ENCODE data around the gene RBL1. TPM values are rescaled to one million over a fixed set of nuclear protein-coding genes. Genes with fewer than 3 reads are reported as not detected.

Gene RBL1
- total and polyA plus RNA-seq, 2 of the 4 experiments (the other 2 are of a cell fraction), result 3.3 to 7.5 TPM

- Histone ChIP-seq H3K4ac (ENCODE audit: low read depth, low read length) (no peak overlapping the region), H4K5ac (ENCODE audit: low read depth, low read length) (no peak overlapping the region), H3K56ac (ENCODE audit: extremely low read depth, insufficient read depth, low read length) (no peak overlapping the region), H4K91ac (ENCODE audit: insufficient read depth, low read depth, low read length) (no peak overlapping the region), H2BK120ac (ENCODE audit: low read depth, low read length) (no peak overlapping the region), H3K27me3 (ENCODE audit: control insufficient read depth, insufficient read depth, low read length) (no peaks in the 10 kb centered on the region), H3K18ac (ENCODE audit: low read depth, low read length) (no peak overlapping the region), H2AK9ac (replicated peaks; ENCODE audit: low read depth, low read length, poor library complexity) (no peak overlapping the region), H3K9me1 (ENCODE audit: insufficient read depth, low read length) (no peaks in the 10 kb centered on the region), H2BK15ac (ENCODE audit: low read depth, low read length) (no peak overlapping the region), H2BK20ac (ENCODE audit: low read depth, low read length) (no peak overlapping the region), H4K20me1 (ENCODE audit: insufficient read depth, low read length) (no peaks in the 10 kb centered on the region), H2AK5ac (ENCODE audit: low read depth, low read length) (no peak overlapping the region), H3K4me3 (ENCODE audit: insufficient read depth, low read depth, low read length) (no peak overlapping the region), H3K9ac (ENCODE audit: low read depth, low read length) (no peak overlapping the region), H2AFZ (replicated peaks; ENCODE audit: low read length, poor library complexity) (no peak overlapping the region), H4K8ac (ENCODE audit: low read depth in 2 of 2, low read length in 2 of 2) (no peak overlapping the region), H3K23ac (ENCODE audit: low read depth, low read length) (no peak overlapping the region), H3K14ac (replicated peaks; ENCODE audit: low read depth, low read length) (no peak overlapping the region), H3K27ac (ENCODE audit: insufficient read depth, low read length) (no peak overlapping the region), H3K36me3 (ENCODE audit: control insufficient read depth, insufficient read depth, low read length) (peaks cover 16% of the 10 kb centered on the region), H3K9me3 (ENCODE audit: control insufficient read depth, insufficient read depth, low read length) (no peaks in the 10 kb centered on the region), H2BK5ac (ENCODE audit: low read depth, low read length, poor library complexity, severe bottlenecking) (no peak overlapping the region), H3K4me1 (ENCODE audit: control insufficient read depth, insufficient read depth, low read length) (no peaks in the 10 kb centered on the region), H3K79me1 (ENCODE audit: low read depth in 1 of 2, low read length in 2 of 2) (peaks cover 6 to 10% of the 10 kb centered on the region in 2 experiments; a peak in 3 of 4 replicates), H3K4me2 (ENCODE audit: low read depth, low read length) (no peak overlapping the region)
- in situ Hi-C loops (cut with MboI; ENCODE audit: low sequenced_read_pairs) (no loop called here), dilution Hi-C loops (cut with HindIII; ENCODE audit: low sequenced_read_pairs, unreplicated experiment) (no loop called here), intact Hi-C loops (cut with micrococcal nuclease) (no loop called here)
- WGBS, 2 experiments (ENCODE audit: extremely low coverage in 2 of 2, insufficient read length in 1 of 2), result no CpG with 5 or more reads among the region's 4 CpGs
- BruUV-seq (replicated peaks), result no TSS peak
- CTCF ChIA-PET, result interaction anchor here (0.6 kb wide), 1 partner anchor 16 kb away, joined by 3 read pairs; no protein-coding TSS in a partner anchor
- ATAC-seq (ENCODE audit: low read depth), result no peak
- TF ChIP-seq CEBPB (IDR thresholded peaks at IDR 0.05; ENCODE audit: low read depth, low read length), result no peak
- TF ChIP-seq RCOR1 (IDR thresholded peaks at IDR 0.05; ENCODE audit: insufficient replicate concordance, low read length), result no peak
- no peak for TF ChIP-seq CHD1 (IDR thresholded peaks at IDR 0.05; ENCODE audit: low read depth, low read length)
- TF ChIP-seq ELK1 (IDR thresholded peaks at IDR 0.05; ENCODE audit: borderline replicate concordance, low read depth, low read length), result no peak
- TF ChIP-seq SMC3 (IDR thresholded peaks at IDR 0.05; ENCODE audit: low read depth, low read length), result no peak
- TF ChIP-seq MXI1 (IDR thresholded peaks at IDR 0.05; ENCODE audit: borderline replicate concordance, low read depth, low read length), result no peak
- TF ChIP-seq BHLHE40 (IDR thresholded peaks at IDR 0.05; ENCODE audit: low read depth, low read length), result no peak
- TF ChIP-seq, protein P1, sequence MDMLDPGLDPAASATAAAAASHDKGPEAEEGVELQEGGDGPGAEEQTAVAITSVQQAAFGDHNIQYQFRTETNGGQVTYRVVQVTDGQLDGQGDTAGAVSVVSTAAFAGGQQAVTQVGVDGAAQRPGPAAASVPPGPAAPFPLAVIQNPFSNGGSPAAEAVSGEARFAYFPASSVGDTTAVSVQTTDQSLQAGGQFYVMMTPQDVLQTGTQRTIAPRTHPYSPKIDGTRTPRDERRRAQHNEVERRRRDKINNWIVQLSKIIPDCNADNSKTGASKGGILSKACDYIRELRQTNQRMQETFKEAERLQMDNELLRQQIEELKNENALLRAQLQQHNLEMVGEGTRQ (IDR thresholded peaks at IDR 0.05; ENCODE audit: low read depth, low read length), result no peak
- TF ChIP-seq CTCF (conservative IDR thresholded peaks at IDR 0.05; ENCODE audit: low read depth, low read length), result no peak
- no peak for TF ChIP-seq MAZ (IDR thresholded peaks at IDR 0.05; ENCODE audit: borderline replicate concordance, low read depth, low read length)
- TF ChIP-seq RFX5 (IDR thresholded peaks at IDR 0.05; ENCODE audit: low read depth, low read length), result no peak
- no peak for TF ChIP-seq RAD21 (IDR thresholded peaks at IDR 0.05; ENCODE audit: low read length)
- TF ChIP-seq NFE2L2 (IDR thresholded peaks at IDR 0.05; ENCODE audit: low read depth, low read length), result no peak
- TF ChIP-seq MAFK (IDR thresholded peaks at IDR 0.05; ENCODE audit: low read depth, low read length), result no peak
- POLR2A ChIA-PET (ENCODE audit: unreplicated experiment), result no interaction called here
- DNase-seq, result no peak
Measured at GRCh38 chr20:37032077-37032476, 63.7 kb downstream of the RBL1 start.

Data from IMR-90 (cell line).